Measurements from ENCODE around the gene SLC50A1. TPM values are rescaled to one million over a fixed set of nuclear protein-coding genes. Genes with fewer than 3 reads are reported as not detected.
A peak's percentile ranks its signal among the peaks of the same experiment; 100 is the strongest.
"Not testable (repeated sequence)": the region's sequence is repeated elsewhere in the genome, so short reads cannot be mapped to it uniquely, and the experiment has no call there.

Gene SLC50A1
- total RNA-seq, 1 experiment from 2014 or later: 47.5 TPM

GRCh38 chr1:155134880-155135414 is 705 bp upstream of the SLC50A1 start:
- DNase-seq (ENCODE audit: low spot score): peak; percentile 96

- peak; percentile 26 for DNase-seq (ENCODE audit: low spot score)
Observed at GRCh38 chr1:155136748-155137147, 1.1 kb downstream of the SLC50A1 start.

GRCh38 chr1:155137154-155137949 is 1.7 kb downstream of the SLC50A1 start:
- DNase-seq (ENCODE audit: low spot score): no peak

GRCh38 chr1:155139895-155140629 is 4.4 kb downstream of the SLC50A1 start, which contains the start of gene DPM3:
DPM3 (minus strand) TSS chr1:155140531; CDS start chr1:155140240, 291 bp downstream.
- peak; percentile 88 for DNase-seq (ENCODE audit: low spot score)

GRCh38 chr1:155140630-155140953 is 4.9 kb downstream of the SLC50A1 start:
- no peak for DNase-seq (ENCODE audit: low spot score)

GRCh38 chr1:155141749-155142148 is 6.1 kb downstream of the SLC50A1 start:
- no peak for DNase-seq (ENCODE audit: low spot score)

- DNase-seq (ENCODE audit: low spot score): no peak
Observed at GRCh38 chr1:155145491-155145890, 9.8 kb downstream of the SLC50A1 start.

- DNase-seq (ENCODE audit: low spot score): not testable (repeated sequence)
Observed at GRCh38 chr1:155155996-155156643, 20.5 kb downstream of the SLC50A1 start.

- DNase-seq (ENCODE audit: low spot score): no peak
Observed at GRCh38 chr1:155158991-155159390, 23.3 kb downstream of the SLC50A1 start.

GRCh38 chr1:155160128-155160527 is 24.5 kb downstream of the SLC50A1 start:
- DNase-seq (ENCODE audit: low spot score): no peak

- not testable (repeated sequence) for DNase-seq (ENCODE audit: low spot score)
Observed at GRCh38 chr1:155162631-155163030, 27.0 kb downstream of the SLC50A1 start.

GRCh38 chr1:155163785-155164184 is 28.1 kb downstream of the SLC50A1 start:
- DNase-seq (ENCODE audit: low spot score): not testable (repeated sequence)

- not testable (repeated sequence) for DNase-seq (ENCODE audit: low spot score)
Observed at GRCh38 chr1:155164625-155165024, 29.0 kb downstream of the SLC50A1 start.

- no peak for DNase-seq (ENCODE audit: low spot score)
Observed at GRCh38 chr1:155166051-155166470, 30.4 kb downstream of the SLC50A1 start.

- DNase-seq (ENCODE audit: low spot score): no peak
Observed at GRCh38 chr1:155166471-155167165, 31.0 kb downstream of the SLC50A1 start.

GRCh38 chr1:155167166-155168104 is 31.8 kb downstream of the SLC50A1 start:
- peak; percentile 95 for DNase-seq (ENCODE audit: low spot score)

GRCh38 chr1:155168105-155168445 is 32.4 kb downstream of the SLC50A1 start:
- not testable (repeated sequence) for DNase-seq (ENCODE audit: low spot score)

- no peak for DNase-seq (ENCODE audit: low spot score)
Observed at GRCh38 chr1:155168456-155169210, 33.0 kb downstream of the SLC50A1 start.

GRCh38 chr1:155169541-155169940 is 33.9 kb downstream of the SLC50A1 start:
- no peak for DNase-seq (ENCODE audit: low spot score)

Data from HT-29 (cell line).